Heart right ventricle (tissue), 16 donors: ENCODE results near the gene TXNRD2. TPM values are rescaled to one million over a fixed set of nuclear protein-coding genes. Genes with fewer than 3 reads are reported as not detected.

Source experiments
- ATAC-seq, 8 donors: fragments of 200-7000 bp; cut with Tn5 transposase; one replicate each; pipeline ENCODE4 v1.9.1; 2020; ENCODE audit warnings: mild to moderate bottlenecking in 8 of 8, moderate library complexity in 8 of 8, moderate number of reproducible peaks in 1 of 8
- DNase-seq, 2 donors: peaks; one replicate each; pipeline ENCODE4 v3.0.0-alpha.2; 2020
- H3K27ac ChIP-seq, 10 donors: fragments of 200-600 bp; sonication (generic) in 2 of 10; one replicate each; pipeline versions ENCODE4 v1.5.0 to v1.8.0; 2020 to 2022; ENCODE audit warnings: mild to moderate bottlenecking in 3 of 10
- H3K27me3 ChIP-seq, 7 donors: fragments of 200-600 bp; one replicate each; pipeline ENCODE4 v1.8.0; 2021 to 2022; ENCODE audit warnings: mild to moderate bottlenecking in 2 of 7
- H3K36me3 ChIP-seq, 9 donors: fragments of 200-600 bp; sonication (generic) in 1 of 9; one replicate each; pipeline versions ENCODE4 v1.5.0 to v1.8.0; 2020 to 2022; ENCODE audit warnings: mild to moderate bottlenecking in 2 of 9
- H3K4me1 ChIP-seq, 9 donors: fragments of 200-600 bp; sonication (generic) in 1 of 9; one replicate each; pipeline versions ENCODE4 v1.5.0 to v1.8.0; 2020 to 2022; ENCODE audit warnings: mild to moderate bottlenecking in 4 of 9
- H3K4me3 ChIP-seq, 10 donors: fragments of 200-600 bp; sonication (generic) in 2 of 10; one replicate each; pipeline versions ENCODE4 v1.5.0 to v1.8.0; 2020 to 2022; ENCODE audit warnings: mild to moderate bottlenecking in 7 of 10, moderate library complexity in 2 of 10
- H3K9me3 ChIP-seq, 11 donors: fragments of 200-600 bp in 10 of 11; sonication (generic) in 2 of 11; one replicate each; pipeline versions ENCODE4 v1.5.0 to v1.8.0; 2013 to 2022; ENCODE audit warnings: mild to moderate bottlenecking in 2 of 11, control low read depth in 1 of 11, moderate library complexity in 1 of 11
- CTCF ChIP-seq, 9 donors: fragments of 200-600 bp; sonication (generic) in 2 of 9; IDR thresholded peaks; one replicate each; pipeline versions ENCODE4 v1.5.0 to v1.8.0; 2021 to 2022; ENCODE audit warnings: antibody characterized with exemption in 9 of 9, mild to moderate bottlenecking in 5 of 9, moderate library complexity in 1 of 9
- WGBS, 2 donors: extraction: QIAGEN DNeasy Blood & Tissue Kit; methylation state at CpG; one replicate each; pipeline ENCODE4 v1.1.7; 2013; ENCODE audit warnings: inconsistent platforms in 1 of 2; 5-methylcytosine and 5-hydroxymethylcytosine counted together
- intact Hi-C, 10 donors: fragments of 100-400 bp; cut with DNase I; formaldehyde crosslinking; loops; one replicate each; pipeline versions ENCODE4 v1.11.1 to v1.14.2; 2022
- polyA plus RNA-seq, 2 donors: library from polyadenylated mRNA; stranded (reverse); fragments of 200-250 nt; gene quantifications; one replicate each; pipeline ENCODE4 v1.2.3, GENCODE V29; 2013
- total RNA-seq, 10 donors: library from RNA; stranded (reverse); fragmentation: NEBNext Ultra II Directional in 3 of 10; extraction: Animal tissue kit (Norgen Biotek cat#: 25700) in 3 of 10; gene quantifications; one replicate each; pipeline versions ENCODE4 v1.2.1 to v1.2.4, GENCODE V29; 2021 to 2023
- donor health status: Arrhythmogenic right ventricular cardiomyopathy.
- donor health status: ischemic (EF 13 %, LVEDD 7.1; RV severe dilation, severe dysfunction).
- donor health status: healthy with polysubstance abuse.
- donor health status: DM: no; HTN: yes; CAD: no.
- donor health status: DM: no; HTN: no; CAD: no.
- donor health status: ischemic (EF 25% LVEDD 6.9; RV normal size, moderate dysfunction).
- donor health status: ischemic (EF 25% LVEDD 5.7; RV mildly dilated, moderate dysfunction).
- donor health status: healthy.
- donor health status: DM: yes; HTN: yes; CAD: no.
- donor health status: Ischemic cardiomyopathy.
- donor health status: ischemic (EF 35%, LVEDD 5.7; RV mildly dilated, moderate dysfunction).
- donor health status: nonischemic (EF 11% LVEDD 7.7; RV severe dilation, severe dysfunction).
- donor health status: DM: yes; HTN: yes; CAD: no.
- donor health status: PGD.
- donor health status: ischemic (EF 29% LVEDD 5.4; RV normal size, mild dysfunction).
- donor health status: nonischemic (EF 23%, LVEDD 6.1; RV moderate dilation, normal function).

The TXNRD2 gene
- total and polyA plus RNA-seq, 12 donors: 25.8 to 103 (median 35.0) TPM

GRCh38 chr22:19873960-19874306, 67.7 kb downstream of the TXNRD2 start:
- ATAC-seq (no peak), DNase-seq (no peak)
- 87 to 89% methylated on average over 7 of the region's 7 CpGs for WGBS, 2 donors
- no peak for TF ChIP-seq CTCF (IDR thresholded peaks at IDR 0.05)
- H3K4me1 ChIP-seq: peaks cover 2 to 15% (median 10%) of the 10 kb centered on the region in 9 donors
- intact Hi-C loops: loop anchor here in 1 of 10 donors (5.0 kb wide), 1 partner anchor 42 kb away; no protein-coding TSS in a partner anchor
- no peaks in the 10 kb centered on the region for H3K9me3 ChIP-seq
- H3K4me3 ChIP-seq: no peak overlapping the region
- no peak overlapping the region for H3K27ac ChIP-seq
- H3K36me3 ChIP-seq: peaks cover 0 to 15% (median 0%) of the 10 kb centered on the region in 9 donors
- H3K27me3 ChIP-seq: no peaks in the 10 kb centered on the region

GRCh38 chr22:19873138-19873959, 68.3 kb downstream of the TXNRD2 start:
- H3K27me3 ChIP-seq: no peaks in the 10 kb centered on the region
- no peak overlapping the region for H3K4me3 ChIP-seq
- intact Hi-C loops: loop anchor here in 1 of 10 donors (5.0 kb wide), 1 partner anchor 41 kb away; no protein-coding TSS in a partner anchor
- 89 to 93% methylated on average over 27 of the region's 27 CpGs for WGBS, 2 donors
- H3K9me3 ChIP-seq: no peaks in the 10 kb centered on the region
- H3K4me1 ChIP-seq: peaks cover 2 to 15% (median 10%) of the 10 kb centered on the region in 9 donors
- H3K36me3 ChIP-seq: peaks cover 0 to 13% (median 0%) of the 10 kb centered on the region in 9 donors
- no peak overlapping the region for H3K27ac ChIP-seq
- DNase-seq: no peak
- no peak for ATAC-seq
- no peak for TF ChIP-seq CTCF (IDR thresholded peaks at IDR 0.05)

GRCh38 chr22:19872779-19873137, 68.9 kb downstream of the TXNRD2 start:
- Histone ChIP-seq H3K36me3 (peaks cover 0 to 9% (median 0%) of the 10 kb centered on the region in 9 donors), H3K27me3 (no peaks in the 10 kb centered on the region), H3K27ac (no peak overlapping the region), H3K9me3 (no peaks in the 10 kb centered on the region), H3K4me1 (peaks cover 2 to 15% (median 10%) of the 10 kb centered on the region in 9 donors), H3K4me3 (no peak overlapping the region)
- TF ChIP-seq CTCF (IDR thresholded peaks at IDR 0.05): no peak
- intact Hi-C loops: loop anchor here in 1 of 10 donors (5.0 kb wide), 1 partner anchor 40 kb away; no protein-coding TSS in a partner anchor
- DNase-seq: no peak
- 70 to 71% methylated on average over 7 of the region's 7 CpGs for WGBS, 2 donors
- no peak for ATAC-seq

GRCh38 chr22:19871845-19872778, 69.5 kb downstream of the TXNRD2 start:
- no peak overlapping the region for H3K27ac ChIP-seq
- intact Hi-C loops: loop anchor here in 1 of 10 donors (5.0 kb wide), 1 partner anchor 40 kb away; no protein-coding TSS in a partner anchor
- DNase-seq (no peak), ATAC-seq (peak in 1 of 8 donors; percentile 1)
- no peaks in the 10 kb centered on the region for H3K9me3 ChIP-seq
- no peak overlapping the region for H3K4me3 ChIP-seq
- no peaks in the 10 kb centered on the region for H3K27me3 ChIP-seq
- peaks cover 2 to 15% (median 10%) of the 10 kb centered on the region in 9 donors for H3K4me1 ChIP-seq
- TF ChIP-seq CTCF (IDR thresholded peaks at IDR 0.05): no peak
- WGBS, 2 donors: 88 to 89% methylated on average over 16 of the region's 16 CpGs
- H3K36me3 ChIP-seq: peaks cover 0 to 7% (median 0%) of the 10 kb centered on the region in 9 donors
